ENCODE data around the gene CNPY1.

The CNPY1 gene

GRCh38 chr7:155505422-155505793, 41.0 kb downstream of the CNPY1 start:
- DNase-seq: no peak
- H3K9me3 ChIP-seq (ENCODE audit: control insufficient read depth, low read length): no peaks in the 10 kb centered on the region
- no peak overlapping the region for H3K4me2 ChIP-seq (ENCODE audit: low read length, poor library complexity, severe bottlenecking)

GRCh38 chr7:155497149-155497901, 49.0 kb downstream of the CNPY1 start:
- no peak overlapping the region for H2AK5ac ChIP-seq (ENCODE audit: low read length, severe bottlenecking)
- H4K91ac ChIP-seq (ENCODE audit: low read length): no peak overlapping the region
- no peak overlapping the region for H3K18ac ChIP-seq (ENCODE audit: low read depth in 1 of 2, low read length in 2 of 2)
- peaks cover 43 to 52% of the 10 kb centered on the region in 2 experiments for H3K27me3 ChIP-seq (ENCODE audit: control insufficient read depth in 1 of 2, insufficient read depth in 1 of 2, low read length in 2 of 2)
- no peak overlapping the region for H2BK120ac ChIP-seq (ENCODE audit: low read depth, low read length)
- H3K79me1 ChIP-seq (replicated peaks; ENCODE audit: low read length, poor library complexity, severe bottlenecking): no peaks in the 10 kb centered on the region
- no peak overlapping the region for H2AFZ ChIP-seq (ENCODE audit: low read depth, low read length)
- no peak for DNase-seq
- H3K4me2 ChIP-seq (ENCODE audit: low read length, poor library complexity, severe bottlenecking): no peak overlapping the region
- peaks cover 0 to 3% of the 10 kb centered on the region in 2 experiments for H3K36me3 ChIP-seq (ENCODE audit: control insufficient read depth in 1 of 2, insufficient read depth in 2 of 2, low read depth in 1 of 2, low read length in 2 of 2)
- H3K9me3 ChIP-seq (ENCODE audit: control insufficient read depth, low read length): no peaks in the 10 kb centered on the region
- no peak overlapping the region for H3K14ac ChIP-seq (ENCODE audit: low read length in 2 of 2)
- no peak overlapping the region for H4K8ac ChIP-seq (ENCODE audit: low read length)
- no peak overlapping the region for H3K4me3 ChIP-seq (ENCODE audit: insufficient read depth in 1 of 2, low read depth in 1 of 2, low read length in 2 of 2)
- WGBS: 76% methylated on average over 26 of the region's 26 CpGs
- no peaks in the 10 kb centered on the region for H3K4me1 ChIP-seq (ENCODE audit: control insufficient read depth, insufficient read depth, low read depth, low read length)
- no peak overlapping the region for H3K9ac ChIP-seq (ENCODE audit: low read length)
- H3K27ac ChIP-seq (ENCODE audit: low read length, poor library complexity, severe bottlenecking): no peak overlapping the region
- H2BK15ac ChIP-seq (ENCODE audit: low read depth, poor library complexity, severe bottlenecking): no peak overlapping the region
- H3K23ac ChIP-seq (ENCODE audit: low read length in 2 of 2): no peak overlapping the region
- H2BK5ac ChIP-seq (ENCODE audit: low read depth, low read length, poor library complexity, severe bottlenecking): no peak overlapping the region
- no peak overlapping the region for H2BK12ac ChIP-seq (ENCODE audit: low read length in 2 of 2)
- H3K4ac ChIP-seq (ENCODE audit: low read depth in 1 of 2, low read length in 2 of 2): no peak overlapping the region

More at GRCh38 chr7:155505422-155505793, 41.0 kb downstream of the CNPY1 start:
- Histone ChIP-seq H4K8ac (ENCODE audit: low read length) (no peak overlapping the region), H2BK15ac (ENCODE audit: low read depth, poor library complexity, severe bottlenecking) (no peak overlapping the region), H3K27ac (ENCODE audit: low read length, poor library complexity, severe bottlenecking) (no peak overlapping the region), H3K36me3 (ENCODE audit: control insufficient read depth in 1 of 2, insufficient read depth in 2 of 2, low read depth in 1 of 2, low read length in 2 of 2) (no peaks in the 10 kb centered on the region), H2BK5ac (ENCODE audit: low read depth, low read length, poor library complexity, severe bottlenecking) (no peak overlapping the region), H2BK12ac (ENCODE audit: low read length in 2 of 2) (no peak overlapping the region), H4K91ac (ENCODE audit: low read length) (no peak overlapping the region), H2AFZ (ENCODE audit: low read depth, low read length) (no peak overlapping the region), H3K9ac (ENCODE audit: low read length) (no peak overlapping the region), H2BK120ac (ENCODE audit: low read depth, low read length) (no peak overlapping the region), H3K23ac (ENCODE audit: low read length in 2 of 2) (no peak overlapping the region), H3K4ac (ENCODE audit: low read depth in 1 of 2, low read length in 2 of 2) (no peak overlapping the region), H2AK5ac (ENCODE audit: low read length, severe bottlenecking) (no peak overlapping the region), H3K18ac (ENCODE audit: low read depth in 1 of 2, low read length in 2 of 2) (no peak overlapping the region), H3K4me3 (ENCODE audit: insufficient read depth in 1 of 2, low read depth in 1 of 2, low read length in 2 of 2) (no peak overlapping the region), H3K27me3 (ENCODE audit: control insufficient read depth in 1 of 2, insufficient read depth in 1 of 2, low read length in 2 of 2) (peaks cover 80 to 87% of the 10 kb centered on the region in 2 experiments), H3K14ac (ENCODE audit: low read length in 2 of 2) (no peak overlapping the region), H3K4me1 (ENCODE audit: control insufficient read depth, insufficient read depth, low read depth, low read length) (peaks cover 11% of the 10 kb centered on the region), H3K79me1 (replicated peaks; ENCODE audit: low read length, poor library complexity, severe bottlenecking) (no peaks in the 10 kb centered on the region)
- WGBS: 21% methylated on average over 1 of the region's 3 CpGs

GRCh38 chr7:155496267-155497005, 49.9 kb downstream of the CNPY1 start:
- no peaks in the 10 kb centered on the region for H3K9me3 ChIP-seq (ENCODE audit: control insufficient read depth, low read length)
- H3K23ac ChIP-seq (ENCODE audit: low read length in 2 of 2): no peak overlapping the region
- H4K91ac ChIP-seq (ENCODE audit: low read length): no peak overlapping the region
- no peak for DNase-seq
- H2AFZ ChIP-seq (ENCODE audit: low read depth, low read length): no peak overlapping the region
- no peak overlapping the region for H2BK12ac ChIP-seq (ENCODE audit: low read length in 2 of 2)
- peaks cover 45 to 58% of the 10 kb centered on the region in 2 experiments for H3K27me3 ChIP-seq (ENCODE audit: control insufficient read depth in 1 of 2, insufficient read depth in 1 of 2, low read length in 2 of 2)
- no peak overlapping the region for H4K8ac ChIP-seq (ENCODE audit: low read length)
- peaks cover 0 to 3% of the 10 kb centered on the region in 2 experiments for H3K36me3 ChIP-seq (ENCODE audit: control insufficient read depth in 1 of 2, insufficient read depth in 2 of 2, low read depth in 1 of 2, low read length in 2 of 2)
- H3K9ac ChIP-seq (ENCODE audit: low read length): no peak overlapping the region
- no peak overlapping the region for H3K4me2 ChIP-seq (ENCODE audit: low read length, poor library complexity, severe bottlenecking)
- H2AK5ac ChIP-seq (ENCODE audit: low read length, severe bottlenecking): no peak overlapping the region
- H3K4me1 ChIP-seq (ENCODE audit: control insufficient read depth, insufficient read depth, low read depth, low read length): no peaks in the 10 kb centered on the region
- no peak overlapping the region for H3K4me3 ChIP-seq (ENCODE audit: insufficient read depth in 1 of 2, low read depth in 1 of 2, low read length in 2 of 2)
- H3K14ac ChIP-seq (ENCODE audit: low read length in 2 of 2): no peak overlapping the region
- H3K4ac ChIP-seq (ENCODE audit: low read depth in 1 of 2, low read length in 2 of 2): no peak overlapping the region
- no peak overlapping the region for H2BK120ac ChIP-seq (ENCODE audit: low read depth, low read length)
- H2BK15ac ChIP-seq (ENCODE audit: low read depth, poor library complexity, severe bottlenecking): no peak overlapping the region
- no peak overlapping the region for H3K27ac ChIP-seq (ENCODE audit: low read length, poor library complexity, severe bottlenecking)
- H3K79me1 ChIP-seq (replicated peaks; ENCODE audit: low read length, poor library complexity, severe bottlenecking): no peaks in the 10 kb centered on the region
- 81% methylated on average over 23 of the region's 23 CpGs for WGBS
- H2BK5ac ChIP-seq (ENCODE audit: low read depth, low read length, poor library complexity, severe bottlenecking): no peak overlapping the region
- H3K18ac ChIP-seq (ENCODE audit: low read depth in 1 of 2, low read length in 2 of 2): no peak overlapping the region

- H3K27me3 ChIP-seq (ENCODE audit: control insufficient read depth in 1 of 2, insufficient read depth in 1 of 2, low read length in 2 of 2): peaks cover 45 to 54% of the 10 kb centered on the region in 2 experiments
- H3K4me2 ChIP-seq (ENCODE audit: low read length, poor library complexity, severe bottlenecking): no peak overlapping the region
- H2BK15ac ChIP-seq (ENCODE audit: low read depth, poor library complexity, severe bottlenecking): no peak overlapping the region
- no peak overlapping the region for H4K91ac ChIP-seq (ENCODE audit: low read length)
- H3K79me1 ChIP-seq (replicated peaks; ENCODE audit: low read length, poor library complexity, severe bottlenecking): no peaks in the 10 kb centered on the region
- no peaks in the 10 kb centered on the region for H3K9me3 ChIP-seq (ENCODE audit: control insufficient read depth, low read length)
- peaks cover 0 to 3% of the 10 kb centered on the region in 2 experiments for H3K36me3 ChIP-seq (ENCODE audit: control insufficient read depth in 1 of 2, insufficient read depth in 2 of 2, low read depth in 1 of 2, low read length in 2 of 2)
- no peak overlapping the region for H2BK5ac ChIP-seq (ENCODE audit: low read depth, low read length, poor library complexity, severe bottlenecking)
- H3K4ac ChIP-seq (ENCODE audit: low read depth in 1 of 2, low read length in 2 of 2): no peak overlapping the region
- no peak overlapping the region for H2BK120ac ChIP-seq (ENCODE audit: low read depth, low read length)
- no peak overlapping the region for H3K14ac ChIP-seq (ENCODE audit: low read length in 2 of 2)
- H2AFZ ChIP-seq (ENCODE audit: low read depth, low read length): no peak overlapping the region
- H3K4me1 ChIP-seq (ENCODE audit: control insufficient read depth, insufficient read depth, low read depth, low read length): peaks cover 6% of the 10 kb centered on the region
- no peak overlapping the region for H4K8ac ChIP-seq (ENCODE audit: low read length)
- H2AK5ac ChIP-seq (ENCODE audit: low read length, severe bottlenecking): no peak overlapping the region
- no peak for DNase-seq
- no peak overlapping the region for H3K27ac ChIP-seq (ENCODE audit: low read length, poor library complexity, severe bottlenecking)
- no peak overlapping the region for H3K23ac ChIP-seq (ENCODE audit: low read length in 2 of 2)
- H3K4me3 ChIP-seq (ENCODE audit: insufficient read depth in 1 of 2, low read depth in 1 of 2, low read length in 2 of 2): no peak overlapping the region
- H3K18ac ChIP-seq (ENCODE audit: low read depth in 1 of 2, low read length in 2 of 2): no peak overlapping the region
- no peak overlapping the region for H3K9ac ChIP-seq (ENCODE audit: low read length)
- H2BK12ac ChIP-seq (ENCODE audit: low read length in 2 of 2): no peak overlapping the region
- 71% methylated on average over 13 of the region's 13 CpGs for WGBS
Observed at GRCh38 chr7:155495440-155496248, 50.7 kb downstream of the CNPY1 start.

Measured in mesenchymal stem cell (in vitro differentiated cells and primary cell).